Measurements from ENCODE around the gene RYR2. TPM values are rescaled to one million over a fixed set of nuclear protein-coding genes. Genes with fewer than 3 reads are reported as not detected.
A peak's percentile ranks its signal among the peaks of the same experiment; 100 is the strongest.

RYR2 gene
- total and polyA plus RNA-seq, 8 donors, result 1.6 to 6.9 (median 4.4) TPM

DNA sequence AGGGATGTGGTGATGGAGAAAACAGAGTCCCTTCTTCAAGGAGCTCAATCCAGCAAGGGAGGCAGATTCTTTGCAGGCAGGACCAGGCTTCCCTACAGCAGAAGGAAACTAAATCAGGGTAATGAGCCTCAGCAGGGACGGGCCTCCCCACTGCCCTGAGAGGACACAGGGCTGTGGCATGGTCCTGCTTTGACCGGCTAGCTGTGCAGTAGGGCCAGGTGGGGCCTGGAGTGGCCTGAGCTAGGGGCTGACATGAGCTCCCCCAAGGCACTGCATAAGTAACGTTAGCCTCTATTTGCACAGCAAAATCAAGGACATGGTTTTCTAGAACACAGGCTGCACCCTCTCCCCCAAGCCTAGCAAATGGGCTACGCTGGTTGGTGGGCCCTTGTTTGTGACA is 162.9 kb downstream of the RYR2 start:
- intact Hi-C loops (cut with DNase I), result no loop called here
- no peak for FAIRE-seq

DNA sequence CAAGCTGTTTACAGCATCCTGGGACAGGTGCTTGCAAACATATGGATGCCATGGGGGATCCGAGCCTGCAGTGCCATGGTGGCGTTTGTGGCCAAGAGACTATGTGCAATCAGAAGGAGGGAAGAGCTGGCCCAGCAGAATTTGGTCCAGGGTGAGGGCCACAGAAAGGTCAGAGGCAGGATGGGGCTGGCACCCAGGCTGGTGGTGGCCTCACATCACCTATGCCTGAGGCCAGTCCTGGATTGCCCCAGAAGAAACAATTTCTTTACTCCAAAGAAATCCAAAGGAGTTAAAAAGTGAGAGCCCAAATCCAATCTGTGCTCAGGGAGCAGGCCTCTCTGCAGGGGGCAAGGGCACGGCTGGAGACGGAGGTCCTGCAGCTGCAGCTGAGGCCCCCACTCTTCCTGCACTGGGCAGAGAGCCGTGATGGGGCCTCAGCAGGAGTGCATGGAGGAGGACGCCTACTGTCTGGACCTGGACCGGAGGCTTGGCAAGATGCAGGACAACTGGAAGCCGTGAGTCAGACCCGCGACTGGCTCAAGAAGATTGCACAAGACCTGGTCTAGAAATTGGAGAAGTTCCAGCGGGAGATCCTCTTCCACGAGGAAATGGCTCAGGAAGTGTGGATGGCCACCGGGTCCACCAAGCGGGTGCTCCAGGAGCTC is 163.5 kb downstream of the RYR2 start:
- TF ChIP-seq, protein P1, sequence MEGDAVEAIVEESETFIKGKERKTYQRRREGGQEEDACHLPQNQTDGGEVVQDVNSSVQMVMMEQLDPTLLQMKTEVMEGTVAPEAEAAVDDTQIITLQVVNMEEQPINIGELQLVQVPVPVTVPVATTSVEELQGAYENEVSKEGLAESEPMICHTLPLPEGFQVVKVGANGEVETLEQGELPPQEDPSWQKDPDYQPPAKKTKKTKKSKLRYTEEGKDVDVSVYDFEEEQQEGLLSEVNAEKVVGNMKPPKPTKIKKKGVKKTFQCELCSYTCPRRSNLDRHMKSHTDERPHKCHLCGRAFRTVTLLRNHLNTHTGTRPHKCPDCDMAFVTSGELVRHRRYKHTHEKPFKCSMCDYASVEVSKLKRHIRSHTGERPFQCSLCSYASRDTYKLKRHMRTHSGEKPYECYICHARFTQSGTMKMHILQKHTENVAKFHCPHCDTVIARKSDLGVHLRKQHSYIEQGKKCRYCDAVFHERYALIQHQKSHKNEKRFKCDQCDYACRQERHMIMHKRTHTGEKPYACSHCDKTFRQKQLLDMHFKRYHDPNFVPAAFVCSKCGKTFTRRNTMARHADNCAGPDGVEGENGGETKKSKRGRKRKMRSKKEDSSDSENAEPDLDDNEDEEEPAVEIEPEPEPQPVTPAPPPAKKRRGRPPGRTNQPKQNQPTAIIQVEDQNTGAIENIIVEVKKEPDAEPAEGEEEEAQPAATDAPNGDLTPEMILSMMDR (IDR thresholded peaks at IDR 0.05), result no peak
- no peak for FAIRE-seq
- Histone ChIP-seq H3K4me3 (no peak overlapping the region), H3K27ac (no peak overlapping the region), H3K36me3 (no peaks in the 10 kb centered on the region), H3K9me3 (no peaks in the 10 kb centered on the region), H3K27me3 (no peaks in the 10 kb centered on the region), H3K4me1 (no peaks in the 10 kb centered on the region)
- intact Hi-C loops (cut with DNase I), result no loop called here
- peak in 3 of 4 donors; percentile 32 to 53 (median 47) for ATAC-seq
- peak in 3 of 6 donors; percentile 7 to 34 (median 17) for DNase-seq
- 72 to 76% methylated on average over 14 of the region's 14 CpGs for WGBS, 2 donors

More for the DNA sequence above, 162.9 kb downstream of the RYR2 start:
- no peaks in the 10 kb centered on the region for H3K9me3 ChIP-seq
- H3K36me3 ChIP-seq, result no peaks in the 10 kb centered on the region
- ATAC-seq (no peak), DNase-seq (no peak)
- no peak overlapping the region for H3K4me3 ChIP-seq
- 63 to 70% methylated on average over 4 of the region's 4 CpGs for WGBS, 2 donors
- H3K4me1 ChIP-seq, result no peaks in the 10 kb centered on the region
- H3K27ac ChIP-seq, result no peak overlapping the region
- TF ChIP-seq, protein P1 (IDR thresholded peaks at IDR 0.05), result no peak
- H3K27me3 ChIP-seq, result no peaks in the 10 kb centered on the region

DNA sequence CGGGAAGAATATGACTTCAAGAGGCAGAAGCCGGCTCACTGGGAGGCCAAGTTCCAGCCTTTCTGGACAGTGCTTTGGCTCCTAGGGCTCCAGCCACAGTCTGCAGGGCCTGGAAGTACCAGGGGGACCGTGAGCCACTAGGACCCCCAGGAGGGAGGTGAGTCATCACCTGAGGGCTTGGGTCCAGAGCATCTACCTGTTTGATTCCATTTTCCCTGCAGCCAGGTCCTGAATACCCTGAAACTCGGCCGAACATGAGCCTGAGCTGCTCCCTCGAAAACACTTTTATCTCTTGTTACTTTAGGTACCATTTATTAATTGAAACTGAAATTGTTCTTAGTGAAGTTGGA is 164.1 kb downstream of the RYR2 start:
- FAIRE-seq (no peak), DNase-seq (no peak), ATAC-seq (no peak)
- intact Hi-C loops (cut with DNase I), result no loop called here
- H3K27ac ChIP-seq, result no peak overlapping the region
- WGBS, 2 donors, result 63 to 84% methylated on average over 6 of the region's 6 CpGs
- no peaks in the 10 kb centered on the region for H3K9me3 ChIP-seq
- H3K36me3 ChIP-seq, result no peaks in the 10 kb centered on the region
- TF ChIP-seq, protein P1 (IDR thresholded peaks at IDR 0.05), result no peak
- no peaks in the 10 kb centered on the region for H3K27me3 ChIP-seq
- no peaks in the 10 kb centered on the region for H3K4me1 ChIP-seq
- H3K4me3 ChIP-seq, result no peak overlapping the region

DNA sequence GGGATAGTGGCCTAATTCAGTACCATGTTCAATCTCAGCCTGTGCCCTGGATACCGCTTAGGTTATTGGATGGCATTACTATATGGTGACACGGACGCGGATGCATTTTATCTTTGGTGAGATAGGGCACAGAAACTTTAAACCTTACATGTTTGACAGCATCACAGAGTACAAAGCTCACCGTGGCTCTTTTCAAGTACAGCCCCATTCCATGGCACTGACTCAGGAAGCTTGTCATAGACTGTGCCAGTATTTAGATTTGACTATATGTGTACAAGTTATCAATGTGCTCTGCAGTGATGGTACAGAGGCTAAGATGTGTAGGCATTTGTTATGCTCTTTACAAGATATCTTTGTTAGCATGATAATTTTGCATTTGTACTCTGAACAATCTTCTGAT is 169.0 kb downstream of the RYR2 start:
- FAIRE-seq (no peak), ATAC-seq (no peak), DNase-seq (no peak)
- H3K27me3 ChIP-seq, result no peaks in the 10 kb centered on the region
- H3K36me3 ChIP-seq, result no peaks in the 10 kb centered on the region
- 49 to 52% methylated on average over 5 of the region's 5 CpGs for WGBS, 2 donors
- no peaks in the 10 kb centered on the region for H3K4me1 ChIP-seq
- TF ChIP-seq, protein P1 (IDR thresholded peaks at IDR 0.05), result no peak
- intact Hi-C loops (cut with DNase I), result no loop called here
- H3K27ac ChIP-seq, result no peak overlapping the region
- H3K4me3 ChIP-seq, result no peak overlapping the region
- H3K9me3 ChIP-seq, result no peaks in the 10 kb centered on the region

DNA sequence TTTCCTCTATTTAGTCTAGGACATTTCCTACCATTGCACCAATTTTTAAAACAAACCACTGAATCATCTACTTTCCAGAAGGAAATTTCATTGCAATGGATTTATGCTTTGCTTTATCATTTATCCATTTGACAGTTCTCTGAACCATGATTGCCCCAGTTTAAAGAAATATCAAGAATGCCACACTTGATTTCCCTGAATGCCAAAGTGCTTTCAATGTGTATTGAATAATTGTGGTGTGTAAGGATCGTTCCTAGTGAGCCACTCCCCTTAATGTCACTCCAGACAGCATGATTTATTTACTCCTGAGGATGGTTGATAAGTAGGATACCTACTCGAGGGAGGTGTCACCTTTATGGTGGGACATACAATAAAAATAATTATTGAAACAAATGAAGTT is 169.6 kb downstream of the RYR2 start:
- 5 to 7% methylated on average over 2 of the region's 2 CpGs for WGBS, 2 donors
- no peaks in the 10 kb centered on the region for H3K9me3 ChIP-seq
- H3K36me3 ChIP-seq, result no peaks in the 10 kb centered on the region
- H3K27me3 ChIP-seq, result no peaks in the 10 kb centered on the region
- H3K4me3 ChIP-seq, result no peak overlapping the region
- ATAC-seq (no peak), FAIRE-seq (no peak), DNase-seq (no peak)
- no peaks in the 10 kb centered on the region for H3K4me1 ChIP-seq
- TF ChIP-seq, protein P1 (IDR thresholded peaks at IDR 0.05), result no peak
- no peak overlapping the region for H3K27ac ChIP-seq
- intact Hi-C loops (cut with DNase I), result no loop called here

Measured in pancreas (tissue), 10 donors.